GM19023 (cell line): ENCODE results near the gene P2RY2.
A peak's percentile ranks its signal among the peaks of the same experiment; 100 is the strongest.

Source experiments
- ATAC-seq: cut with Tn5 transposase; IDR thresholded peaks from one replicate; pipeline ENCODE4 v1.9.1; 2021; ENCODE audit warnings: mild to moderate bottlenecking, moderate library complexity; ENCODE audit not compliant: unreplicated experiment

Gene P2RY2

GRCh38 chr11:73241300-73241699 is 23.2 kb downstream of the P2RY2 start:
- ATAC-seq = no peak

- peak; percentile 77 for ATAC-seq
These were observed 24.4 kb downstream of the P2RY2 start for GRCh38 chr11:73242251-73243092.

GRCh38 chr11:73243093-73243485 is 25.0 kb downstream of the P2RY2 start:
- ATAC-seq = no peak

DNA sequence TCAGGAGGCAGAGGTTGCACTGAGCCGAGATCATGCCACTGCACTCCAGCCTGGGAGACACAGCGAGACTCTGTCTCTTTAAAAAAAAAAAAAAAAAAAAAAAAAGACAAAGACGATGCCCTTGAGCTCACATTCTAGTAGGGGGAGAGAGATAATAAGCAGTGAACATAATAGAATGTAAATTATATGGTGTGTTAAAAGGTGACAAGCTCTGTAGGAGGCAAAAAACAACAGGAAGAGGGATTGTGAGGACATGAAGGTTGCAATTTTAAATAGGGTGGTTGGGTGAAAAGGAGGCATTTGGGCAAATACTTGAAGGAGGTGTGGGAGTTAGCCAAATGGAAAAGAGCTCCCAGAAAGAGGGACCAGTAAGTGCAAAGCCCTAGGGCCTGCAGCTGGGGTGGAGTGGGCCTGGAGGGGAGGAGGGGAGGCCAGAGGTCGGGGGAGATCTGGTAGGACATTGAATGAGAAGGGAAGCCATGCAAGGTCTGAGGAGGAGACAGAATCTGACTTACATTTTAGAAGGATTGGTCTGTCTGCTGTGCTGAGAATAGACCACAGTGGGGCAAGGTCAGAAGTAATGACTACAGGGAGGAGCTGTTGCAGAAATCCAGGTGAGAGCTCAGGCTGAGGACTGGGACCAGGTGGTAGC is 26.6 kb downstream of the P2RY2 start:
- ATAC-seq = no peak

GRCh38 chr11:73245461-73245860 is 27.4 kb downstream of the P2RY2 start:
- ATAC-seq = no peak

DNA sequence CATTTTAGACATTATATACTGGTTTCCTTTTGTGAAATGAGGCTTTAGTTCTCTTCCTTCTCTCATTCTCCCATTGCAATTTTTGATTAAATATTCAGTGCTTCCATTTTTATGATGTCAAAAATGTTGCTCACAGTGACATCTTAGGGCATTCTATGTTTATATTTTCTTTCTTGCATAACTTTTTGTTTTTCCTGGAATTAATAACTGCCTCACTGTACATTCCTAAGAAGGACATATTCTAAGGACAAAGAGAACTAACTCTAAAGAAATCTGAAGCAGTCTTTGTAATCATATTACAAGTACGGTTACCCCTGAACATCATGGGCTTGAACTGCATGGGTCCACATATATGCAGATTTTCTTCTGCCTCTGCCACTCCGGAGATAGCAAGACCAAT is 28.2 kb downstream of the P2RY2 start:
- ATAC-seq = no peak

DNA sequence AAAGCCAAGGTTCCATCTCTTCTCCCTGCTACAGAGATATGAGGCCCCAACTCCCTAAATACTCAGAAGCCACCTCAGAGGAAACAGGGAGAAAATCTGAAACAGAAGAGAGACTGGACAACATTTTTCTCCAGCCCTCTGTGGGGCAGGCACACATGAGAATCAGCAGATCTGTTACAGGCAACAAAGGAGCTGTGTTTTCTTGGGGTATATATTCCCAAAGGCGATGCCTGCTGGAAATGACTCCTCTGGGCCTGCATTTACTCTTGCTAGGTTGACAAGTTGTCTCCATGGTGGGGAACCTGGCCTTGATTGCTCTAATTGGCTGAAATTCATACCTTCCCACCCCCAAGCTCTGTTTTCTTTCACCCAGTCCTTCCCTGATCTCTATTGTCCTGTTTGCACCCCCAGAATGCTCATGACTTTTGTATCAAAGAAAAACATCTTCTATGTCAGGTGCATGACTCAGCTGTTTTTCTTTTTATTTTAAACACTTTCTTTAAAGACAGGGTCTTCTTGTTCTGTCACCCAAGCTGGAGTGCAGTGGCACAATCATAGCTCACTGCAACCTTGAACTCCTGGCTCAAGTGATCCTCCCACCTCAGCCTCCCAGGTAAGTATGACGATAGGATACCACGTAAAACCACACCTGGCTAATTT is 30.6 kb downstream of the P2RY2 start:
- ATAC-seq = no peak

- ATAC-seq = no peak
These were observed 31.2 kb downstream of the P2RY2 start for GRCh38 chr11:73249304-73249703.

DNA sequence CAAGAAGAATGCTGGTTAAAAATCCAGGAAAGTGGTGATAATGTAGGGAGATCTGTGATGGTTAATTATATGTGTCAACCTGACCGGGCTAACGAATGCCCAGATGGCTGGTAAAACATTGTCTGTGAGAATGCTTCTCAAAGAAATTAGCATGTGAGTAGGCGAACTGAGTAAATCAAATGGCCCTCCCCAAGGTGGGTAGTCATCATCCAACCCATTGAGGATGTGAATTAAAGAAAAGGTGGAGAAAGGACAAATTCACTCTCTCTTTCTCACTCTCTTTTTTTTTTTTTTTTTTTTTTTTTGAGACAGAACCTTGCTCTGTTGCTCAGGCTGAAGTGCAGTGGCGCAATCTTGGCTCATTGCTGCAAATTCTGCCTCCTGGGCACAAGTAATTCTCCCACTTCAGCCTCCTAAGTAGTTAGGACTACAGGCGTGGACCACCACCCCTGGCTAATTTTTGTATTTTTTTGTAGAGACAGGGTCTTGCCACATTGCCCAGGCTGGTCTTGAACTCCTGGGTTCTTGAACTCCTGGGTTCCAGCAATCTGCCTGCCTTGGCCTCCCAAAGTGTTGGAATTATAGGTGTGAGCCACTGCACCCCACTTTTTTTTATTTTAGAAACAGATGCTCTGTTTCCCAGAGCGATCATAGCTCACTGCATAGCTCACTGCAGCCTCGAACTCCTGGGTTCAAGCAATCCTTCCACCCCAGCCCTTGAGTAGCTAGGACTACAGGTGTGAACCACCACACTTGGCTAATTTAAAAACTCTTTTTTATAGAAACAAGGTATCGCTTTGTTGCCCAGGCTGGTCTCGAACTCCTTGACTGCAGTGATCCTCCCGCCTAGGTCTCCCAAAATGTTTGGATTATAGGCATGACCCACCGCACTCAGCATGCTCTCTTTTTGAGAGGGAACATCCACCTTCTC is 32.0 kb downstream of the P2RY2 start:
- no peak for ATAC-seq

- no peak for ATAC-seq
These were observed 34.6 kb downstream of the P2RY2 start for GRCh38 chr11:73252577-73253191.

GRCh38 chr11:73257342-73258103 is 39.4 kb downstream of the P2RY2 start:
- no peak for ATAC-seq

GRCh38 chr11:73258104-73259035 is 40.3 kb downstream of the P2RY2 start:
- ATAC-seq = no peak

- ATAC-seq = no peak
These were observed 41.5 kb downstream of the P2RY2 start for GRCh38 chr11:73259406-73260126.

DNA sequence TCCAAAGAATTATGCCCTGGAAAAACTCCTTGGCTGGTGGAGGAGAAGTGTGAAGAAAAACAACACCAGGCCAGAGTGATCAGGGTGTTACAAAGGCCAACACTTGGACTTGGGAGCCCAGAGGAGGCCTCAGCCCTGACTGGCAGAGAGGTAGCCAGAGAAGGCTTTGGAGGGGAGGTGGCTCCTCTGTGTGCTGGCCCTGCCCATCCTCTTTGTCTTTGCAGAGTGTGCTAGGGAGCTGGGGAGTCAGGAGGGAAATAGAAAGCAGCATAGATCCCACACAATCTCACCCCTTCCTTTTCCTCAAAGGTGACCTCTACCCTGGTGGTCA is 42.0 kb downstream of the P2RY2 start:
- no peak for ATAC-seq

DNA sequence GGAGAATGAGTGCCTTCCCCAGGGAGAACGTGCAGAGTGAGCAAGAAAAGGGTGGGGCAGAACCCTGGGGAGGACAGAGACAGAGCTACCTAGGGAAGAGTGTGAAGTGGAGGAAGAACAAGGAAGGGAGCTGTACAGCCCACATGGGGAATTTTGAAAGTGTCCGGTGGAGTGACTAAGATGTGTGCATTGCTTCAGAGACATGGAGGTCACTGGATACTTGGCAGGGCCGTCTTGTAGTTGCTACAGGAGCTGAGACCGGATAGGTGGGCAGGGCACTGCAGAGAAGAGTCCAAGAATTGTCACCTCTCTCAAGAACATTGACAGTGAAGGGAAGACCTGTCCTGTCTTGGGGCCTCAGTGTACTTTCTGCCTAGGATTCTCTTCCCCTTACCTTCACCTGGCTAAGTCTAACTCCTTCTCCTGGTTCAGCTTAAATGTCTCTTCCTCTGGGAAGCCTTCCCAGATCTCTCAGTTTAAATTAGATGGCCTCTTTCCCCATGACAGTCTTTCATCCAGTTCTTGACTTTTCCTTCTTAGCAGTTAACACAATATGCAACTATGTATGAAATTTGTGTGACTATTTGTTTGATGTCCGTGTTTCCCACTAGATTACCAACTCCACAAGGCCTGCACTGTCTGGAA is 44.9 kb downstream of the P2RY2 start:
- ATAC-seq = no peak

DNA sequence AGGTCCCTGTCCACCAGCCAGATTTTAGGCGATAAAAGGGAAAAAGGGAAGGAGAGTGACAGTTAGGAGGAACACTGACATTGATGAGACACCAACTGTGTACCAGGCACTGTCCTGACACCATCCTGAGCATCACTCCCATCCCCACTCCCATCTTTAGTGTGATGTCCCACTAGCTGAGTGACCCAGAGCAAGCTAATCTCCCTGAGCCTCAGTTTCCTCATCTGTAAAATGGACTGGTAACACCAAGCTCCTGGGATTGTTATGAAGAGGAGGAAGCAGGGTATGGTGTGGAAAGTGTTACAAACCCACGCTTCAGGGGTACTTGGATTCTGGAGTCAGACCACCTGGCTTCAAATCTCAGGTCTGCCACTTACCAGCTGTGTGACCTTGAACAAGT is 45.6 kb downstream of the P2RY2 start:
- no peak for ATAC-seq

DNA sequence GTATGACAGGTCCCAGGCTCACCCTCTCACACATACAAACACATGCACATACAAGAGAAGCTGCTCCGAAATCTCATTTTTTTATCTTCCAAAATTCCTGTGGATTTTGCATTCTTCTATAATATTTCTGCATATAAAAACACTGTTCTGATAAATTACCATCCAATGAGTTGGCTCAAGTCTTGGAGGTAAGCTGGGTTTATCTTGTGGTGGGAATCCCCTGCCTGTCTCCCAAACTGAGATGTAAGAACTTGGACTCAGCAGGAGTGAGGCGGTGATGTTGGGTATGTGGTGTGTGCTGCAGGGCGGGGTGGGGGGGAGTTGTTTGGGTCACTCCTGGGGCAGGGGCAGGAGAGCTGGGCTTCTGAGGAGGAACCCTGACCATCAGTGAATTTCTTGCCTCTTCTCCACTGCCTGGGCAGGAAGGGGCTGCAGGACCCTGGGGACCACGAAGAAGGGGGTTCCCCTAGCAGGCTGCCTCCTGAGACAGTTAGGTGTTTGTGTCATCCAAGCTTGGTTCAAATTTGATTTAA is 47.3 kb downstream of the P2RY2 start:
- no peak for ATAC-seq
